ENCODE measurements around the gene PDE4D.

- TF ChIP-seq CTCF (conservative IDR thresholded peaks at IDR 0.05; ENCODE audit: low read depth, low read length) (peak; percentile 73), EZH2 (IDR thresholded peaks at IDR 0.05; ENCODE audit: low read length, unreplicated experiment) (no peak)
These were observed 79.6 kb downstream of the PDE4D start for GRCh38 chr5:59813761-59814536.
